Nephron progenitor cell (in vitro differentiated cells): ENCODE data around the gene FAP.

Source experiments
- DNase-seq: peaks from one replicate; pipeline ENCODE4 v3.0.0; 2021
- H3K27ac Mint-ChIP-seq: 2 replicates; pipeline ENCODE4 v1.8.0; 2021; ENCODE audit warnings: mild to moderate bottlenecking, moderate library complexity, mixed read lengths
- H3K27me3 Mint-ChIP-seq: 2 replicates; pipeline ENCODE4 v1.8.0; 2021; ENCODE audit warnings: mild to moderate bottlenecking, low read depth, mixed read lengths; ENCODE audit not compliant: poor library complexity
- H3K36me3 Mint-ChIP-seq: 2 replicates; pipeline ENCODE4 v1.8.0; 2021; ENCODE audit warnings: low read depth, mixed read lengths
- H3K4me1 Mint-ChIP-seq: 2 replicates; pipeline ENCODE4 v1.8.0; 2021; ENCODE audit warnings: mixed read lengths
- H3K4me3 Mint-ChIP-seq: 2 replicates; pipeline ENCODE4 v1.8.0; 2021; ENCODE audit warnings: mild to moderate bottlenecking, moderate library complexity, mixed read lengths
- H3K9me3 Mint-ChIP-seq: 2 replicates; pipeline ENCODE4 v1.8.0; 2021; ENCODE audit warnings: mild to moderate bottlenecking, moderate library complexity, mixed read lengths
- CTCF ChIP-seq: fragments of 200-600 bp; sonication (generic); IDR thresholded peaks from 2 replicates; pipeline ENCODE4 v1.5.0; 2021; ENCODE audit warnings: antibody characterized with exemption

The FAP gene

GRCh38 chr2:162267996-162268395 lies 24.8 kb upstream of the FAP start:
- Mint-ChIP-seq H3K27ac (no peak overlapping the region), H3K36me3 (no peaks in the 10 kb centered on the region), H3K4me1 (no peaks in the 10 kb centered on the region), H3K27me3 (peaks cover 5% of the 10 kb centered on the region), H3K4me3 (no peak overlapping the region), H3K9me3 (no peaks in the 10 kb centered on the region)
- TF ChIP-seq CTCF: no peak
- no peak for DNase-seq

GRCh38 chr2:162267496-162267895 lies 24.3 kb upstream of the FAP start:
- no peaks in the 10 kb centered on the region for H3K4me1 Mint-ChIP-seq
- TF ChIP-seq CTCF: no peak
- peaks cover 5% of the 10 kb centered on the region for H3K27me3 Mint-ChIP-seq
- DNase-seq: no peak
- H3K4me3 Mint-ChIP-seq: no peak overlapping the region
- no peak overlapping the region for H3K27ac Mint-ChIP-seq
- H3K9me3 Mint-ChIP-seq: no peaks in the 10 kb centered on the region
- no peaks in the 10 kb centered on the region for H3K36me3 Mint-ChIP-seq

DNA sequence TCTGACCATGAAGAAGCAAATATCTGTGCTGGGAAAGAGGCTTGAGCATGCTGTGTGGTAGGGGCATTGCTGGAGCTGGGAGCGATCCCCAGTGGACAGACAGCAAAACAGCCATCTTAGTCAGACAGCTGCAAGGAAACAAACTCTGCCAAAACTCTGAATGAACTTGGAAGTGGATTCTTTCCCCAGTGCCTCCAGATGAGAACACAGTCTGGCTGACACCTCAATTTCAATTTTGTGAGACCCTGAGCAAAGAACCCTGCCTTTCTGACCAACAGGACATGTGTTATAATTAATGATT lies 23.2 kb upstream of the FAP start:
- Mint-ChIP-seq H3K27ac (no peak overlapping the region), H3K9me3 (no peaks in the 10 kb centered on the region), H3K4me1 (no peaks in the 10 kb centered on the region), H3K27me3 (peaks cover 5% of the 10 kb centered on the region), H3K4me3 (no peak overlapping the region), H3K36me3 (no peaks in the 10 kb centered on the region)
- no peak for TF ChIP-seq CTCF
- DNase-seq: no peak

DNA sequence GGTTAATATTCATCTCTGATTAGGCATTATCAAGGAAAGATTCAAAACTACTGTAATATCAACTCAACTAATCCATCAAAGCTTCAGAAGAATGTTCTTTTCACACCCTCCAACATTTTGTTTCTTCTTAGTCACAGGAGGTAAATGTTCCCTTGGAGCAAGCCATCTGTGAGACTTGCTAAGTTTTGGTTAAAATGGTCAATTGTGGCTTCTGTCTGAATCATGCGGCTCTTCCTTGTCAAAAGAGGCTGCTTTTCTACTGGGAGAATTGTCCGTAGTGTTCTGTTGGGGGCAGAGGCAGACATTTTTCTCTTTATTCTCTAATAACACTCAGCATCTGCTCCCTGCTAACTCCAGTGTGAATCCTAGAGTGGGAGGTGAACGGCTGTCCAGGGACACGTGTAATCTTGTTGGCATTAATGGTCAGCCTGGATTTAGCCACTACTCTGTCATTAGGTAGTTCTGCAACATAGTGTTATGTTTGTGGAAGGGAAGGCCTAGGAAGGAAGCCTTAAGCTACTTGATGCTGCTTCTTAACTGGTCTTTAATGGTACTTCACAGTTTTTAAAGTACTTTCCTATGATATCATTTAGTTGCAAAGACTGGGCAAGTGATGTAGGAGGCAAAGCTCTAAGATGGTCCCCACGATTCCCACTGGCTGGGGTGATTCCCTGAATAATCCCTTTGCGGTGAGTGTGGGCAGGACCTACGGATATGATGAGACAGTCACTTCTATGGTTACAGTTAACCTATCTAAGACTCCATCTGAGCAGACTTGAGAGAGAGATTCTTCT lies 22.6 kb upstream of the FAP start:
- no peak for DNase-seq
- H3K27me3 Mint-ChIP-seq: peaks cover 5% of the 10 kb centered on the region
- H3K36me3 Mint-ChIP-seq: no peaks in the 10 kb centered on the region
- H3K27ac Mint-ChIP-seq: no peak overlapping the region
- no peak overlapping the region for H3K4me3 Mint-ChIP-seq
- H3K9me3 Mint-ChIP-seq: no peaks in the 10 kb centered on the region
- H3K4me1 Mint-ChIP-seq: no peaks in the 10 kb centered on the region
- no peak for TF ChIP-seq CTCF

DNA sequence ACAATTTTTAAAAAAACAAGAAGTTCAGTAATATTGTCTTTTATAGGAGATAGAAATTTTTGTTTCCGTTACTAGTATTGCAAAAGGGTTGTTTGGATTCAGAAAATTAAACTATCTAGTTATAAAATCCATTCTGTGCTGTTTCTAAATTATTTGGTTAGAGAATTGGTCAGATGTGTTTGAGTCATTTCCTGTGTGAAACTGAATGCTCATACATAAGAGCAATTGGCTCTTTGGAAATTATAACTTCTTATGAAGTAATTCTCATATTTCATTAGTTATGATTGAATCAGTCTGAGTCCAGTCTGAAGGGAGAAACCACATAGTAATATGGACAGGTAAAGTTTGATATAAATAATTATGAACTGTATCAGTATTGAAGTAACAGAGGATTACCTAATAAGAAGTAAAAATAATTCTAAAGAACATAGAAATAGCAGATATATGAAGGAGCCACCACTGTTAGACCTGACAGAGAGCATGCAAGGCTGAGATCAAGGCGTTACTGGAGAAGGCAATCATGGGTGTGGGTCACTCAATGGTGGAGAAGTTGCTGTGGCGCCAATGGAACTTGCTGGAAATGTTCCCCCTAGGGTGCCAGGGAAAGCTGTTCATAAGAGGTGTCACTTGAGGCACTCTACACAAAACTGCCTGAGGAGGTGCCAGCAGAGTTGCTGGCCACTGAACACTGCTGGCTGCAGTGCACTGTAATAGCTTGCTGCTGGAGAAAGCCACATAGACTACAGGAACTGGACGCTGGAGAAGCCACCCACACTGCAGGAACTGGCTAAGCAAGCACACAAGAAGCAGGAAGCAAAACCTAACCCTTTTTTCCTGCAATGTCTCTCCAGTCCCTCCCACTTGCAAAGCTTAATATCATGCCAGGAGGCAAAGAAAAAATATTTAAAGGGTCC lies 18.0 kb upstream of the FAP start:
- Mint-ChIP-seq H3K4me1 (no peaks in the 10 kb centered on the region), H3K4me3 (no peak overlapping the region), H3K9me3 (no peaks in the 10 kb centered on the region), H3K27ac (no peak overlapping the region), H3K36me3 (no peaks in the 10 kb centered on the region), H3K27me3 (no peaks in the 10 kb centered on the region)
- no peak for DNase-seq
- TF ChIP-seq CTCF: no peak
